Caco-2 (cell line): ENCODE measurements around the gene ATF7IP2. TPM values are rescaled to one million over a fixed set of nuclear protein-coding genes. Genes with fewer than 3 reads are reported as not detected.
"Not testable (repeated sequence)": the region's sequence is repeated elsewhere in the genome, so short reads cannot be mapped to it uniquely, and the experiment has no call there.

Experiments
- BruUV-seq: library from RNA; stranded (reverse); fragments of 400-500 nt; replicated peaks from 2 replicates; lab custom pipeline; 2021; lab: Mats Ljungman, UMichigan
- CTCF ChIA-PET: fragments of 300-600 bp; sonication (Branson Sonifier 250); formaldehyde crosslinking; loops from one replicate; lab custom pipeline; 2022; ENCODE audit warnings: antibody characterized with exemption; lab: Charles Lee
- POLR2A ChIA-PET: fragments of 300-600 bp; sonication (Branson Sonifier 250); formaldehyde crosslinking; loops from one replicate; lab custom pipeline; 2022; ENCODE audit warnings: antibody characterized with exemption; lab: Charles Lee
- DNase-seq, 2 experiments: peaks; one replicate each; pipeline versions ENCODE4 v3.0.0 to v3.0.0-alpha.2; 2020 to 2022
- H3K27me3 ChIP-seq: replicated peaks from 2 replicates; pipeline ENCODE4 v1.6.0; 2011; ENCODE audit warnings: low read length; ENCODE audit not compliant: control insufficient read depth, insufficient read depth
- H3K36me3 ChIP-seq: 2 replicates; pipeline ENCODE4 v1.5.1; 2011; ENCODE audit warnings: low read length; ENCODE audit not compliant: control insufficient read depth, insufficient read depth
- H3K4me1 ChIP-seq: fragments of 250-450 bp; sonication (Bioruptor Pico); 2 replicates; pipeline ENCODE4 v1.5.1; 2020; ENCODE audit warnings: mild to moderate bottlenecking
- H3K4me3 ChIP-seq: 2 replicates; pipeline ENCODE4 v1.5.1; 2011; ENCODE audit warnings: low read depth, mild to moderate bottlenecking, control low read depth, low read length
- H3K9me3 ChIP-seq: fragments of 250-450 bp; sonication (Bioruptor Pico); 2 replicates; pipeline ENCODE4 v1.5.1; 2020; ENCODE audit warnings: mild to moderate bottlenecking, moderate library complexity
- H3K27ac Mint-ChIP-seq: one replicate; pipeline ENCODE4 v1.8.0; 2022; ENCODE audit warnings: mixed read lengths; ENCODE audit not compliant: unreplicated experiment
- H3K27me3 Mint-ChIP-seq: one replicate; pipeline ENCODE4 v1.8.0; 2022; ENCODE audit warnings: mixed read lengths; ENCODE audit not compliant: insufficient read depth, unreplicated experiment
- H3K36me3 Mint-ChIP-seq: one replicate; pipeline ENCODE4 v1.8.0; 2022; ENCODE audit warnings: mild to moderate bottlenecking, mixed read lengths; ENCODE audit not compliant: insufficient read depth, unreplicated experiment
- H3K4me1 Mint-ChIP-seq: one replicate; pipeline ENCODE4 v1.8.0; 2022; ENCODE audit warnings: low read depth, mixed read lengths; ENCODE audit not compliant: unreplicated experiment
- H3K4me3 Mint-ChIP-seq: one replicate; pipeline ENCODE4 v1.8.0; 2022; ENCODE audit warnings: mild to moderate bottlenecking, moderate library complexity, mixed read lengths; ENCODE audit not compliant: unreplicated experiment
- H3K9me3 Mint-ChIP-seq: one replicate; pipeline ENCODE4 v1.8.0; 2022; ENCODE audit warnings: mixed read lengths; ENCODE audit not compliant: unreplicated experiment
- CTCF ChIP-seq, 2 experiments: fragments of 200-600 bp in 1 of 2; IDR thresholded peaks; 1 replicate in 1 of 2; 2 replicates in 1 of 2; pipeline versions ENCODE4 v1.5.1 to v1.8.0; 2011 to 2022; ENCODE audit warnings: antibody characterized with exemption in 1 of 2, control low read depth in 1 of 2, inconsistent platforms in 1 of 2, low read depth in 1 of 2, low read length in 1 of 2, mild to moderate bottlenecking in 1 of 2, moderate library complexity in 1 of 2; ENCODE audit not compliant: insufficient read depth in 1 of 2, severe bottlenecking in 1 of 2, unreplicated experiment in 1 of 2
- intact Hi-C: fragments of 100-400 bp; cut with micrococcal nuclease; formaldehyde crosslinking; loops from one replicate; pipeline ENCODE4 v1.10.0; 2022; ENCODE audit not compliant: unreplicated experiment
- total RNA-seq: library from RNA; stranded (reverse); gene quantifications from 2 replicates; pipeline ENCODE4 v1.2.3, GENCODE V29; 2022

Gene ATF7IP2
- total RNA-seq, 1 experiment from 2014 or later = 16.4 TPM

- H3K27me3 Mint-ChIP-seq = no peaks in the 10 kb centered on the region
- no peaks in the 10 kb centered on the region for H3K4me1 Mint-ChIP-seq
- no peak overlapping the region for H3K27ac Mint-ChIP-seq
- no peak overlapping the region for H3K4me3 Mint-ChIP-seq
- no peaks in the 10 kb centered on the region for H3K36me3 Mint-ChIP-seq
- peaks cover 10% of the 10 kb centered on the region for H3K9me3 Mint-ChIP-seq
- Histone ChIP-seq H3K4me1 (peaks cover 22% of the 10 kb centered on the region), H3K9me3 (peaks cover 15% of the 10 kb centered on the region), H3K4me3 (no peak overlapping the region), H3K36me3 (no peaks in the 10 kb centered on the region), H3K27me3 (no peaks in the 10 kb centered on the region)
- ChIA-PET POLR2A (interaction anchor here (0.6 kb wide), 2 partner anchors 30 to 1359 kb away, joined by 3 to 4 read pairs; no protein-coding TSS in a partner anchor), CTCF (interaction anchor here (0.6 kb wide), 1 partner anchor 868 kb away, joined by 3 read pairs; no protein-coding TSS in a partner anchor)
- no TSS peak for BruUV-seq
- intact Hi-C loops = loop anchor here (2.0 to 5.0 kb wide), 3 partner anchors 29 to 145 kb away; no protein-coding TSS in a partner anchor
- peak; percentile 71 to 82 for DNase-seq
- TF ChIP-seq CTCF (IDR thresholded peaks at IDR 0.05; ENCODE audit: insufficient read depth in 1 of 2, low read depth in 1 of 2, low read length in 1 of 2, severe bottlenecking in 1 of 2, unreplicated experiment in 1 of 2) = no peak
Observed at GRCh38 chr16:10362077-10362863, 23.6 kb upstream of the ATF7IP2 start.

- H3K36me3 ChIP-seq, H3K27ac Mint-ChIP-seq, H3K9me3 ChIP-seq, BruUV-seq, H3K4me3 Mint-ChIP-seq, H3K4me3 ChIP-seq, POLR2A ChIA-PET, DNase-seq, H3K9me3 Mint-ChIP-seq, H3K36me3 Mint-ChIP-seq, H3K27me3 ChIP-seq, H3K4me1 Mint-ChIP-seq, H3K27me3 Mint-ChIP-seq: not testable (repeated sequence)
- CTCF ChIA-PET = interaction anchor here (0.6 kb wide), 1 partner anchor 869 kb away, joined by 3 read pairs; no protein-coding TSS in a partner anchor
- intact Hi-C loops = loop anchor here (2.0 to 5.0 kb wide), 3 partner anchors 30 to 144 kb away; no protein-coding TSS in a partner anchor
- peaks cover 26% of the 10 kb centered on the region for H3K4me1 ChIP-seq
Observed at GRCh38 chr16:10362864-10363197, 23.0 kb upstream of the ATF7IP2 start.

GRCh38 chr16:10366619-10367018 is 19.2 kb upstream of the ATF7IP2 start:
- H3K4me1 Mint-ChIP-seq, BruUV-seq, H3K27me3 ChIP-seq, CTCF ChIA-PET, DNase-seq, H3K9me3 ChIP-seq, H3K36me3 Mint-ChIP-seq, intact Hi-C loops, H3K27ac Mint-ChIP-seq, H3K27me3 Mint-ChIP-seq, H3K9me3 Mint-ChIP-seq, POLR2A ChIA-PET, H3K4me3 Mint-ChIP-seq, H3K36me3 ChIP-seq, H3K4me3 ChIP-seq: not testable (repeated sequence)
- peaks cover 20% of the 10 kb centered on the region for H3K4me1 ChIP-seq

GRCh38 chr16:10367616-10368188 is 18.2 kb upstream of the ATF7IP2 start:
- no peaks in the 10 kb centered on the region for H3K27me3 Mint-ChIP-seq
- Histone ChIP-seq H3K4me1 (peaks cover 12% of the 10 kb centered on the region; the same call in 1 of the 2 replicates), H3K27me3 (no peaks in the 10 kb centered on the region), H3K4me3 (no peak overlapping the region), H3K36me3 (no peaks in the 10 kb centered on the region), H3K9me3 (peaks cover 3% of the 10 kb centered on the region; the same call in 1 of the 2 replicates)
- POLR2A ChIA-PET = no interaction called here
- no peak for DNase-seq
- CTCF ChIA-PET = interaction anchor here (1.2 kb wide), 1 partner anchor 53 kb away, joined by 3 read pairs; no protein-coding TSS in a partner anchor
- no peak overlapping the region for H3K27ac Mint-ChIP-seq
- no peak for TF ChIP-seq CTCF (IDR thresholded peaks at IDR 0.05; ENCODE audit: insufficient read depth in 1 of 2, low read depth in 1 of 2, low read length in 1 of 2, severe bottlenecking in 1 of 2, unreplicated experiment in 1 of 2)
- BruUV-seq = no TSS peak
- H3K9me3 Mint-ChIP-seq = no peaks in the 10 kb centered on the region
- no peaks in the 10 kb centered on the region for H3K4me1 Mint-ChIP-seq
- no peak overlapping the region for H3K4me3 Mint-ChIP-seq
- no peaks in the 10 kb centered on the region for H3K36me3 Mint-ChIP-seq
- intact Hi-C loops = no loop called here
